ENCODE data around the gene ATAD3A. TPM values are rescaled to one million over a fixed set of nuclear protein-coding genes. Genes with fewer than 3 reads are reported as not detected.
"Not testable (repeated sequence)": the region's sequence is repeated elsewhere in the genome, so short reads cannot be mapped to it uniquely, and the experiment has no call there.

ATAD3A gene
- total RNA-seq, 1 experiment from 2014 or later, result 71.2 TPM

GRCh38 chr1:1531947-1532346, 20.0 kb downstream of the ATAD3A start:
- DNase-seq (ENCODE audit: low spot score) (no peak), ATAC-seq (no peak)
- no peak overlapping the region for H3K4me3 Mint-ChIP-seq
- no peak for TF ChIP-seq ZSCAN18 (CRISPR knock-in tag; IDR thresholded peaks at IDR 0.05)
- no peak for TF ChIP-seq E2F1 (CRISPR knock-in tag; IDR thresholded peaks at IDR 0.05)
- TF ChIP-seq SMAD4 (CRISPR knock-in tag; IDR thresholded peaks at IDR 0.05), result no peak
- TF ChIP-seq SMAD3 (CRISPR knock-in tag; IDR thresholded peaks at IDR 0.05; ENCODE audit: borderline replicate concordance), result no peak
- TF ChIP-seq GRHL2 (CRISPR knock-in tag; IDR thresholded peaks at IDR 0.05; ENCODE audit: insufficient replicate concordance, severe bottlenecking), result no peak
- TF ChIP-seq ZNF512 (CRISPR knock-in tag; IDR thresholded peaks at IDR 0.05; ENCODE audit: borderline replicate concordance), result no peak
- TF ChIP-seq PRDM15 (CRISPR knock-in tag; IDR thresholded peaks at IDR 0.05), result no peak
- no peak for TF ChIP-seq GTF2I (CRISPR knock-in tag; conservative IDR thresholded peaks at IDR 0.05)
- TF ChIP-seq ZNF263 (CRISPR knock-in tag; IDR thresholded peaks at IDR 0.05; ENCODE audit: low read depth), result no peak
- no peak for TF ChIP-seq JAZF1 (CRISPR knock-in tag; IDR thresholded peaks at IDR 0.05)
- TF ChIP-seq CREM (CRISPR knock-in tag; IDR thresholded peaks at IDR 0.05), result no peak
- no peak for TF ChIP-seq ZBTB43 (CRISPR knock-in tag; IDR thresholded peaks at IDR 0.05)
- no peak for TF ChIP-seq HMGA2 (CRISPR knock-in tag; IDR thresholded peaks at IDR 0.05)
- no peak for TF ChIP-seq ZNF232 (CRISPR knock-in tag; IDR thresholded peaks at IDR 0.05)
- TF ChIP-seq NFYB (CRISPR knock-in tag; conservative IDR thresholded peaks at IDR 0.05; ENCODE audit: low read depth), result no peak
- ChIA-PET POLR2A (no interaction called here), CTCF (no interaction called here)
- no peak overlapping the region for H3K27ac Mint-ChIP-seq
- H3K27me3 Mint-ChIP-seq (ENCODE audit: low read depth), result no peaks in the 10 kb centered on the region
- H3K9me3 Mint-ChIP-seq, result peaks cover 5% of the 10 kb centered on the region
- peaks cover 28% of the 10 kb centered on the region for H3K36me3 Mint-ChIP-seq
- no peaks in the 10 kb centered on the region for H3K4me1 Mint-ChIP-seq

GRCh38 chr1:1533176-1533893, 21.4 kb downstream of the ATAD3A start:
- CTCF ChIA-PET; H3K4me3 Mint-ChIP-seq; H3K27ac Mint-ChIP-seq; H3K9me3 Mint-ChIP-seq; H3K27me3 Mint-ChIP-seq (ENCODE audit: low read depth); POLR2A ChIA-PET; DNase-seq (ENCODE audit: low spot score); H3K4me1 Mint-ChIP-seq; ATAC-seq: not testable (repeated sequence)
- peaks cover 26% of the 10 kb centered on the region for H3K36me3 Mint-ChIP-seq

- ATAC-seq; H3K9me3 Mint-ChIP-seq; H3K27ac Mint-ChIP-seq; POLR2A ChIA-PET; H3K4me1 Mint-ChIP-seq; CTCF ChIA-PET; H3K4me3 Mint-ChIP-seq; H3K27me3 Mint-ChIP-seq (ENCODE audit: low read depth); DNase-seq (ENCODE audit: low spot score): not testable (repeated sequence)
- peaks cover 23% of the 10 kb centered on the region for H3K36me3 Mint-ChIP-seq
Measured at GRCh38 chr1:1533894-1534291, 21.9 kb downstream of the ATAD3A start.
